Measurements from ENCODE around the gene ADK. TPM values are rescaled to one million over a fixed set of nuclear protein-coding genes. Genes with fewer than 3 reads are reported as not detected.

ADK gene
- total and polyA plus RNA-seq, 2 of the 4 experiments (the other 2 are of a cell fraction), result 30.6 to 40.9 TPM

DNA sequence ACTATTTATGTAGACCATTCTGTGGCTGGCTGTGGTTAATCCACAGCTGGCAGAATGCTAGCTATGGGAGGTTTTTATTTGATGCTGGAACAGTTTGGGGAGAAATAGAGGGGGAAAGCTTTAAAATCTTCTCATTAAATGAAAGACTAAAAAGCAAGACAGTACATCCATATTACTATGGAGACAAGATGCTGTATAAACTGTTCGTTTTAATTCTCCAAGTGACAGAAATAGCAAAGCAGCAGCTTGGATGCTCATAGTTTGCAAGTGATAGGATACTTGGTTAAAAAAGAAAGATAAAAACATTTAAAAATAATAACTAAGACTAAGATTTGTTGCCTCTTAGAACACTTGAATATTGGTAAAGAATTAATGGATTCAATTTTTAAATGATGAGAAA, 370.5 kb downstream of the ADK start:
- no peak overlapping the region for H2AK9ac ChIP-seq (replicated peaks; ENCODE audit: low read depth, low read length, poor library complexity)
- H3K18ac ChIP-seq (ENCODE audit: low read depth, low read length), result no peak overlapping the region
- no peak overlapping the region for H2AK5ac ChIP-seq (ENCODE audit: low read depth, low read length)
- dilution Hi-C loops (cut with HindIII; ENCODE audit: low sequenced_read_pairs, unreplicated experiment), result no loop called here
- H3K9me3 ChIP-seq (ENCODE audit: control insufficient read depth, insufficient read depth, low read length), result no peaks in the 10 kb centered on the region
- no peak overlapping the region for H3K14ac ChIP-seq (replicated peaks; ENCODE audit: low read depth, low read length)
- H3K4me1 ChIP-seq (ENCODE audit: control insufficient read depth, insufficient read depth, low read length), result no peaks in the 10 kb centered on the region
- no peak overlapping the region for H3K4me2 ChIP-seq (ENCODE audit: low read depth, low read length)
- H2BK5ac ChIP-seq (ENCODE audit: low read depth, low read length, poor library complexity, severe bottlenecking), result no peak overlapping the region
- no peak for DNase-seq
- intact Hi-C loops (cut with micrococcal nuclease), result no loop called here
- no peak overlapping the region for H2BK120ac ChIP-seq (ENCODE audit: low read depth, low read length)
- TF ChIP-seq NFE2L2 (IDR thresholded peaks at IDR 0.05; ENCODE audit: low read depth, low read length) (no peak), ELK1 (IDR thresholded peaks at IDR 0.05; ENCODE audit: borderline replicate concordance, low read depth, low read length) (no peak), SMC3 (IDR thresholded peaks at IDR 0.05; ENCODE audit: low read depth, low read length) (no peak), CEBPB (IDR thresholded peaks at IDR 0.05; ENCODE audit: low read depth, low read length) (no peak), MAFK (IDR thresholded peaks at IDR 0.05; ENCODE audit: low read depth, low read length) (no peak), MAZ (IDR thresholded peaks at IDR 0.05; ENCODE audit: borderline replicate concordance, low read depth, low read length) (no peak), CHD1 (IDR thresholded peaks at IDR 0.05; ENCODE audit: low read depth, low read length) (no peak), RFX5 (IDR thresholded peaks at IDR 0.05; ENCODE audit: low read depth, low read length) (no peak), MXI1 (IDR thresholded peaks at IDR 0.05; ENCODE audit: borderline replicate concordance, low read depth, low read length) (no peak), USF2 (IDR thresholded peaks at IDR 0.05; ENCODE audit: low read depth, low read length) (no peak), FOS (IDR thresholded peaks at IDR 0.05; ENCODE audit: low read depth, low read length) (no peak)
- TF ChIP-seq, protein P1, sequence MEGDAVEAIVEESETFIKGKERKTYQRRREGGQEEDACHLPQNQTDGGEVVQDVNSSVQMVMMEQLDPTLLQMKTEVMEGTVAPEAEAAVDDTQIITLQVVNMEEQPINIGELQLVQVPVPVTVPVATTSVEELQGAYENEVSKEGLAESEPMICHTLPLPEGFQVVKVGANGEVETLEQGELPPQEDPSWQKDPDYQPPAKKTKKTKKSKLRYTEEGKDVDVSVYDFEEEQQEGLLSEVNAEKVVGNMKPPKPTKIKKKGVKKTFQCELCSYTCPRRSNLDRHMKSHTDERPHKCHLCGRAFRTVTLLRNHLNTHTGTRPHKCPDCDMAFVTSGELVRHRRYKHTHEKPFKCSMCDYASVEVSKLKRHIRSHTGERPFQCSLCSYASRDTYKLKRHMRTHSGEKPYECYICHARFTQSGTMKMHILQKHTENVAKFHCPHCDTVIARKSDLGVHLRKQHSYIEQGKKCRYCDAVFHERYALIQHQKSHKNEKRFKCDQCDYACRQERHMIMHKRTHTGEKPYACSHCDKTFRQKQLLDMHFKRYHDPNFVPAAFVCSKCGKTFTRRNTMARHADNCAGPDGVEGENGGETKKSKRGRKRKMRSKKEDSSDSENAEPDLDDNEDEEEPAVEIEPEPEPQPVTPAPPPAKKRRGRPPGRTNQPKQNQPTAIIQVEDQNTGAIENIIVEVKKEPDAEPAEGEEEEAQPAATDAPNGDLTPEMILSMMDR (conservative IDR thresholded peaks at IDR 0.05; ENCODE audit: low read depth, low read length), result no peak
- H4K8ac ChIP-seq (ENCODE audit: low read depth in 2 of 2, low read length in 2 of 2), result no peak overlapping the region
- no peaks in the 10 kb centered on the region for H3K27me3 ChIP-seq (ENCODE audit: control insufficient read depth, insufficient read depth, low read length)
- no peak overlapping the region for H3K9ac ChIP-seq (ENCODE audit: low read depth, low read length)
- no peak overlapping the region for H2BK15ac ChIP-seq (ENCODE audit: low read depth, low read length)
- no peaks in the 10 kb centered on the region for H4K20me1 ChIP-seq (ENCODE audit: insufficient read depth, low read length)
- H4K5ac ChIP-seq (ENCODE audit: low read depth, low read length), result no peak overlapping the region
- H3K9me1 ChIP-seq (ENCODE audit: insufficient read depth, low read length), result no peaks in the 10 kb centered on the region
- WGBS, 2 experiments (ENCODE audit: extremely low coverage in 2 of 2, insufficient read length in 1 of 2), result no CpG with 5 or more reads among the region's 1 CpG
- BruUV-seq (replicated peaks), result no TSS peak
- H3K4ac ChIP-seq (ENCODE audit: low read depth, low read length), result no peak overlapping the region
- no peak for ATAC-seq (ENCODE audit: low read depth)
- H3K56ac ChIP-seq (ENCODE audit: extremely low read depth, insufficient read depth, low read length), result no peak overlapping the region; the same call in 1 of the 2 replicates
- H3K79me1 ChIP-seq (ENCODE audit: low read depth in 1 of 2, low read length in 2 of 2), result peaks cover 3% of the 10 kb centered on the region in 2 experiments; a peak in 1 of 4 replicates
- no peak overlapping the region for H3K27ac ChIP-seq (ENCODE audit: insufficient read depth, low read length)
- POLR2A ChIA-PET (ENCODE audit: unreplicated experiment), result no interaction called here
- H3K36me3 ChIP-seq (ENCODE audit: control insufficient read depth, insufficient read depth, low read length), result no peaks in the 10 kb centered on the region
- no peak overlapping the region for H4K91ac ChIP-seq (ENCODE audit: insufficient read depth, low read depth, low read length)
- no peak overlapping the region for H3K23ac ChIP-seq (ENCODE audit: low read depth, low read length)
- in situ Hi-C loops (cut with MboI; ENCODE audit: low sequenced_read_pairs), result no loop called here
- no peak overlapping the region for H2BK20ac ChIP-seq (ENCODE audit: low read depth, low read length)
- CTCF ChIA-PET, result no interaction called here
- H3K4me3 ChIP-seq (ENCODE audit: insufficient read depth, low read depth, low read length), result no peak overlapping the region
- H2AFZ ChIP-seq (replicated peaks; ENCODE audit: low read length, poor library complexity), result no peak overlapping the region

Measured in IMR-90 (cell line).